K562 (cell line): ENCODE data around the gene ITPRIPL2. TPM values are rescaled to one million over a fixed set of nuclear protein-coding genes. Genes with fewer than 3 reads are reported as not detected.

Source experiments
- ATAC-seq: fragments of 200-7000 bp; cut with Tn5 transposase; 3 replicates; pipeline ENCODE4 v1.9.1; 2020; ENCODE audit warnings: moderate library complexity
- BruUV-seq: library from RNA; stranded (reverse); fragments of 400-500 nt; replicated peaks from 2 replicates; lab custom pipeline; 2021; lab: Mats Ljungman, UMichigan
- CTCF ChIA-PET: fragments of 300-600 bp; formaldehyde crosslinking; extraction: SDS; loops from one replicate; lab custom pipeline; 2021; ENCODE audit warnings: low intra/inter-chr PET ratio; lab: Yijun Ruan, JAX
- POLR2A ChIA-PET: fragments of 300-600, 350-650 bp; sonication (Branson Sonifier 250); formaldehyde crosslinking; extraction: SDS; loops from one replicate; lab custom pipeline; 2021; ENCODE audit warnings: antibody characterized with exemption, inconsistent platforms; lab: Yijun Ruan, JAX
- DNase-seq, 4 experiments: peaks; one replicate each; pipeline versions ENCODE4 v3.0.0 to v3.0.0-alpha.2; 2011 to 2018; ENCODE audit warnings: low spot score in 3 of 4, mixed read lengths in 3 of 4; ENCODE audit errors: extremely low read depth in 1 of 4
- FAIRE-seq: peaks from 2 replicates; lab custom pipeline; 2011; peaks lifted over from hg19 to GRCh38; lab: Jason Lieb, UNC
- H2AFZ ChIP-seq: 2 replicates; pipeline ENCODE4 v1.6.0; 2011; ENCODE audit warnings: low read depth, low read length, control low read depth, inconsistent platforms
- H3K27ac ChIP-seq: fragments of 200-600 bp; 3 replicates; pipeline ENCODE4 v1.8.0; 2011; ENCODE audit warnings: low read depth, mild to moderate bottlenecking, control low read depth, inconsistent platforms, low read length, moderate library complexity, mixed read lengths; ENCODE audit errors: extremely low read depth
- H3K27me3 ChIP-seq, 2 experiments: fragments of 300-600 bp in 1 of 2; 2 replicates in 1 of 2; 3 replicates in 1 of 2; pipeline versions ENCODE4 v1.6.0 to v1.8.0; 2011; ENCODE audit warnings: inconsistent platforms in 2 of 2, low read length in 2 of 2, mild to moderate bottlenecking in 1 of 2, mixed read lengths in 1 of 2, moderate library complexity in 1 of 2; ENCODE audit not compliant: control insufficient read depth in 2 of 2, insufficient read depth in 2 of 2
- H3K36me3 ChIP-seq: fragments of 300-600 bp; 3 replicates; pipeline ENCODE4 v1.8.0; 2011; ENCODE audit warnings: mild to moderate bottlenecking, low read length, inconsistent platforms; ENCODE audit not compliant: control insufficient read depth, insufficient read depth
- H3K4me1 ChIP-seq, 2 experiments: fragments of 200-600 bp in 1 of 2; replicated peaks in 1 of 2; 2 replicates in 1 of 2; 3 replicates in 1 of 2; pipeline versions ENCODE4 v1.5.1 to v1.8.0; 2011; ENCODE audit warnings: inconsistent platforms in 2 of 2, low read length in 2 of 2, mild to moderate bottlenecking in 1 of 2, mixed read lengths in 1 of 2, moderate library complexity in 1 of 2; ENCODE audit not compliant: control insufficient read depth in 2 of 2, insufficient read depth in 2 of 2
- H3K4me2 ChIP-seq: 2 replicates; pipeline ENCODE4 v1.6.1; 2011; ENCODE audit warnings: low read length, control low read depth, inconsistent platforms, mixed read lengths; ENCODE audit not compliant: insufficient read depth
- H3K4me3 ChIP-seq: fragments of 200-600 bp; sonication (generic), shearing (Covaris generic); 2 replicates; pipeline ENCODE4 v1.5.1; 2016; ENCODE audit warnings: control low read depth, inconsistent platforms
- H3K79me2 ChIP-seq: fragments of 200-600 bp; 3 replicates; pipeline ENCODE4 v1.8.0; 2011; ENCODE audit warnings: low read length, inconsistent platforms; ENCODE audit not compliant: control insufficient read depth, insufficient read depth
- H3K9ac ChIP-seq, 2 experiments: 2 replicates each; pipeline versions ENCODE4 v1.6.0 to v1.6.1; 2011; ENCODE audit warnings: low read depth in 2 of 2, low read length in 2 of 2, control low read depth in 1 of 2, inconsistent platforms in 1 of 2, mild to moderate bottlenecking in 1 of 2, mixed read lengths in 1 of 2; ENCODE audit not compliant: insufficient read depth in 1 of 2
- H3K9me1 ChIP-seq: one replicate; pipeline ENCODE4 v1.6.0; 2011; ENCODE audit warnings: inconsistent platforms, mild to moderate bottlenecking, low read length, moderate library complexity; ENCODE audit not compliant: control insufficient read depth, insufficient read depth
- H3K9me3 ChIP-seq: replicated peaks from 2 replicates; pipeline ENCODE4 v1.5.1; 2011; ENCODE audit warnings: low read depth, low read length, inconsistent platforms; ENCODE audit not compliant: control insufficient read depth, insufficient read depth
- H4K20me1 ChIP-seq: replicated peaks from 2 replicates; pipeline ENCODE4 v1.6.1; 2011; ENCODE audit warnings: low read length, inconsistent platforms, mixed read lengths; ENCODE audit not compliant: control insufficient read depth, insufficient read depth
- CC2D1A ChIP-seq: fragments of 450-650 bp; IDR thresholded peaks from 2 replicates; pipeline ENCODE4 v1.6.1; 2017; ENCODE audit warnings: mild to moderate bottlenecking
- ESRRA ChIP-seq: fragments of 450-650 bp; IDR thresholded peaks from 2 replicates; pipeline ENCODE4 v1.6.1; 2014; ENCODE audit warnings: low read depth, mild to moderate bottlenecking, moderate library complexity, borderline replicate concordance
- SMAD4 ChIP-seq: fragments of 250-450 bp; sonication (Bioruptor Pico); conservative IDR thresholded peaks from 2 replicates; pipeline ENCODE4 v1.8.0; 2021; ENCODE audit warnings: inconsistent platforms, mild to moderate bottlenecking, moderate library complexity
- SOX6 ChIP-seq: fragments of 450-650 bp; IDR thresholded peaks from 2 replicates; pipeline ENCODE4 v1.6.1; 2014; ENCODE audit warnings: mild to moderate bottlenecking
- YBX1 ChIP-seq: fragments of 450-650 bp; IDR thresholded peaks from 2 replicates; pipeline ENCODE4 v1.7.1; 2016; ENCODE audit warnings: mild to moderate bottlenecking
- ZNF707 ChIP-seq: fragments of 250-450 bp; sonication (Bioruptor Pico); conservative IDR thresholded peaks from 2 replicates; pipeline ENCODE4 v1.8.0; 2022; ENCODE audit warnings: inconsistent platforms, mild to moderate bottlenecking, moderate library complexity
- WGBS: fragments of 100-300 bp; shearing (Covaris generic); methylation state at CpG from one replicate; pipeline ENCODE4 v1.1.6; 2016; ENCODE audit warnings: low coverage, mixed read lengths; ENCODE audit not compliant: insufficient coverage; ENCODE audit errors: missing lambda C conversion rate; 5-methylcytosine and 5-hydroxymethylcytosine counted together
- in situ Hi-C: fragments of 300-500 bp; cut with MboI; formaldehyde crosslinking; loops from 4 replicates; pipeline ENCODE4 v1.15.0; 2018; ENCODE audit warnings: inconsistent platforms, mixed read lengths
- intact Hi-C: fragments of 100-400 bp; cut with micrococcal nuclease; formaldehyde crosslinking; loops from 2 replicates; pipeline ENCODE4 v1.14.2; 2022
- polyA plus RNA-seq, 8 experiments: library from polyadenylated mRNA; depleted of rRNA in 4 of 8; stranded (reverse) in 5 of 8; unstranded in 3 of 8; fragments of >200 nt; fragmentation: Nextera tagmentation in 2 of 8; fragmentation: Illumina TruSeq in 1 of 8; extraction: Ambion mirVana in 2 of 8; extraction: Trizol in 1 of 8; gene quantifications; 2 replicates each; pipeline versions ENCODE4 v1.2.1 to v1.2.3, GENCODE V29; 2011 to 2014; ENCODE audit warnings: inconsistent platforms in 1 of 8, missing spikeins in 1 of 8
- total RNA-seq, 7 experiments: library from RNA; depleted of rRNA in 6 of 7; stranded (reverse); fragments of >200 nt in 6 of 7; fragmentation: Illumina TruSeq in 2 of 7; extraction: Trizol in 2 of 7; gene quantifications; 2 replicates each; pipeline versions ENCODE4 v1.2.1 to v1.2.3, GENCODE V29; 2011 to 2021; ENCODE audit warnings: low replicate concordance in 1 of 7
- TF ChIP-seq, protein P1 (sequence below): fragments of 450-650 bp; conservative IDR thresholded peaks from 2 replicates; pipeline ENCODE4 v1.6.1; 2016; ENCODE audit warnings: missing genetic modification characterization, low read depth, mild to moderate bottlenecking, missing compliant biosample characterization, moderate library complexity

ITPRIPL2 gene
- total and polyA plus RNA-seq, 9 of the 15 experiments (the other 6 are each of a cell fraction or from before 2014, with no cell fraction given): 0.04 to 2.2 (median 0.58) TPM

DNA sequence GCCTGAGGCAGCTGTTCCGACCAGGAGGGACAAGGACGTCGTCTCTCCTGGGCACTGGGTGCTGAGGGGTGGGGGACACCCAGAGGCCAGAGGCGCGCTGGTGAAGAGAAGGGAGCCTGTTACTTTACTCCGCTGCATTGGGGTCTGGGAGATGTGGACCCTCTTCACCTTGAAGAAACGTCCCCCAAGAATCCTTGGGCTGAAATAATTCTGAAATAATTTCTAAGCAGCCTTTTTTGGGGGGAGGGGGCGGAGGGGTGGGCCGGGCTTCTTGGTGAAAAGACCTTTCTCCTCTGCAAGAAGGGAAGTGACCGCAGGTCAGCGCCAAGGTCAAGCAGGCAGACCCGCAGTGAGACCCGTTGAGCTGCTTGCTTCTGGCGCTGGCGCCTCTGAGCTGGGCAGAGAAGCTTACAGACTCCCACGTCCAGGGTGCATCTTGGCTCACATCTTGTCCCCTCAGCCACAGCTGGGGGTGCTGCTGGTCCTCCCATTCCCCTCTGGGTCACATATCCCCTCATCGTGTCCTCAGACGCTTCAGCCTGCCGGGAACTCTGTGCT lies 55.4 kb downstream of the ITPRIPL2 start:
- 4% methylated on average over 10 of the region's 19 CpGs for WGBS
- Histone ChIP-seq H3K4me1 (peaks cover 0 to 17% of the 10 kb centered on the region in 2 experiments; a peak in 2 of 5 replicates), H3K79me2 (no peaks in the 10 kb centered on the region), H3K36me3 (no peaks in the 10 kb centered on the region), H3K4me3 (no peak overlapping the region), H3K9ac (no peak overlapping the region), H3K9me3 (no peaks in the 10 kb centered on the region), H4K20me1 (no peaks in the 10 kb centered on the region; the same call in 1 of the 2 replicates), H3K27ac (no peak overlapping the region), H3K27me3 (peaks cover 32 to 52% of the 10 kb centered on the region in 2 experiments), H3K4me2 (no peak overlapping the region), H3K9me1 (no peaks in the 10 kb centered on the region), H2AFZ (no peak overlapping the region)
- FAIRE-seq (no peak), ATAC-seq (no peak), DNase-seq (no peak)
- no TSS peak for BruUV-seq
- in situ Hi-C loops (no loop called here), intact Hi-C loops (no loop called here)
- TF ChIP-seq ESRRA: peak; percentile 38; the same call in 1 of the 2 replicates
- TF ChIP-seq, protein P1, sequence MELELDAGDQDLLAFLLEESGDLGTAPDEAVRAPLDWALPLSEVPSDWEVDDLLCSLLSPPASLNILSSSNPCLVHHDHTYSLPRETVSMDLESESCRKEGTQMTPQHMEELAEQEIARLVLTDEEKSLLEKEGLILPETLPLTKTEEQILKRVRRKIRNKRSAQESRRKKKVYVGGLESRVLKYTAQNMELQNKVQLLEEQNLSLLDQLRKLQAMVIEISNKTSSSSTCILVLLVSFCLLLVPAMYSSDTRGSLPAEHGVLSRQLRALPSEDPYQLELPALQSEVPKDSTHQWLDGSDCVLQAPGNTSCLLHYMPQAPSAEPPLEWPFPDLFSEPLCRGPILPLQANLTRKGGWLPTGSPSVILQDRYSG (tag): no peak
- no peak for TF ChIP-seq CC2D1A
- TF ChIP-seq SMAD4: no peak
- TF ChIP-seq YBX1: no peak
- no peak for TF ChIP-seq ZNF707 (CRISPR knock-in tag)
- no peak for TF ChIP-seq SOX6
- ChIA-PET POLR2A (no interaction called here), CTCF (no interaction called here)
